SK-N-SH (cell line): ENCODE results near the gene MAP4. TPM values are rescaled to one million over a fixed set of nuclear protein-coding genes. Genes with fewer than 3 reads are reported as not detected.

ENCODE experiments used
- CTCF ChIA-PET: fragments of 300-600, 350-600 bp; formaldehyde crosslinking; extraction: SDS; loops from one replicate; lab custom pipeline; 2021; lab: Yijun Ruan, JAX
- POLR2A ChIA-PET: fragments of 350-600 bp; sonication (Branson Sonifier 250); formaldehyde crosslinking; extraction: SDS; loops from one replicate; lab custom pipeline; 2020; ENCODE audit warnings: antibody characterized with exemption, inconsistent platforms; lab: Yijun Ruan, JAX
- DNase-seq: peaks from one replicate; pipeline ENCODE4 v3.0.0; 2012
- H2AFZ ChIP-seq: fragments of 200-600 bp; sonication (generic); 2 replicates; pipeline ENCODE4 v1.8.1; 2016; ENCODE audit warnings: antibody characterized with exemption, mild to moderate bottlenecking, low read depth
- H3F3A ChIP-seq: fragments of 200-600 bp; sonication (generic); replicated peaks from 2 replicates; pipeline ENCODE3; 2016; ENCODE audit warnings: antibody characterized with exemption, mild to moderate bottlenecking; ENCODE audit not compliant: insufficient read depth
- H3K27ac ChIP-seq, 2 experiments: fragments of 200-500 bp in 1 of 2; fragments of 200-600 bp in 1 of 2; sonication (Bioruptor generic) in 1 of 2; sonication (generic), shearing (Covaris generic) in 1 of 2; 2 replicates each; pipeline versions ENCODE4 v1.5.1 to v1.6.1; 2014 to 2016; ENCODE audit warnings: low read depth in 2 of 2, inconsistent platforms in 1 of 2, low read length in 1 of 2, mild to moderate bottlenecking in 1 of 2, mixed read lengths in 1 of 2
- H3K27me3 ChIP-seq: fragments of 200-600 bp; sonication (generic), shearing (Covaris generic); 2 replicates; pipeline ENCODE4 v1.6.1; 2016; ENCODE audit warnings: mixed run types; ENCODE audit not compliant: insufficient read depth
- H3K36me3 ChIP-seq, 2 experiments: fragments of 200-500 bp in 1 of 2; fragments of 200-600 bp in 1 of 2; sonication (Bioruptor generic) in 1 of 2; sonication (generic) in 1 of 2; replicated peaks in 1 of 2; 2 replicates each; pipeline versions ENCODE3 to v1.5.1; 2014 to 2016; ENCODE audit warnings: low read length in 1 of 2, mild to moderate bottlenecking in 1 of 2; ENCODE audit not compliant: insufficient read depth in 2 of 2, control insufficient read depth in 1 of 2
- H3K4me1 ChIP-seq, 2 experiments: fragments of 200-500 bp in 1 of 2; fragments of 200-600 bp in 1 of 2; sonication (Bioruptor generic) in 1 of 2; sonication (generic), shearing (Covaris generic) in 1 of 2; 2 replicates each; pipeline versions ENCODE4 v1.5.1 to v1.6.1; 2014 to 2016; ENCODE audit warnings: low read depth in 1 of 2, low read length in 1 of 2, mixed run types in 1 of 2; ENCODE audit not compliant: insufficient read depth in 2 of 2, control insufficient read depth in 1 of 2
- H3K4me2 ChIP-seq: fragments of 200-600 bp; sonication (generic), shearing (Covaris generic); 2 replicates; pipeline ENCODE4 v1.6.1; 2017; ENCODE audit warnings: mixed run types
- H3K4me3 ChIP-seq, 2 experiments: fragments of 200-500 bp in 1 of 2; fragments of 200-600 bp in 1 of 2; sonication (Bioruptor generic) in 1 of 2; sonication (generic), shearing (Covaris generic) in 1 of 2; 2 replicates each; pipeline versions ENCODE4 v1.5.1 to v1.8.1; 2014 to 2016; ENCODE audit warnings: low read depth in 2 of 2, inconsistent platforms in 1 of 2, low read length in 1 of 2, mild to moderate bottlenecking in 1 of 2, mixed read lengths in 1 of 2, moderate library complexity in 1 of 2
- H3K79me2 ChIP-seq: fragments of 200-600 bp; sonication (generic); 2 replicates; pipeline ENCODE4 v1.8.1; 2017; ENCODE audit warnings: mild to moderate bottlenecking; ENCODE audit not compliant: insufficient read depth
- H3K9ac ChIP-seq: fragments of 200-600 bp; sonication (generic); 2 replicates; pipeline ENCODE4 v1.6.1; 2017; ENCODE audit warnings: mixed run types
- H3K9me2 ChIP-seq: fragments of 200-600 bp; sonication (generic); 2 replicates; pipeline ENCODE4 v1.6.1; 2017; ENCODE audit warnings: mixed run types
- H3K9me3 ChIP-seq: fragments of 200-600 bp; sonication (generic); 2 replicates; pipeline ENCODE4 v1.6.1; 2017; ENCODE audit warnings: mixed run types, mild to moderate bottlenecking, moderate library complexity
- H4K20me1 ChIP-seq: fragments of 200-600 bp; sonication (generic); 2 replicates; pipeline ENCODE4 v1.6.1; 2017; ENCODE audit warnings: mild to moderate bottlenecking, mixed run types; ENCODE audit not compliant: insufficient read depth
- FOSL2 ChIP-seq: IDR thresholded peaks from 2 replicates; pipeline ENCODE4 v1.4.0; 2012; ENCODE audit warnings: low read depth, mild to moderate bottlenecking, moderate library complexity, borderline replicate concordance
- FOXJ3 ChIP-seq: sonication (generic); formaldehyde crosslinking; IDR thresholded peaks from 2 replicates; pipeline ENCODE4 v1.5.1; 2020; ENCODE audit warnings: mild to moderate bottlenecking, missing genetic modification reagents
- GATA2 ChIP-seq: sonication (generic); formaldehyde crosslinking; IDR thresholded peaks from 2 replicates; pipeline ENCODE4 v1.5.0; 2020; ENCODE audit warnings: mild to moderate bottlenecking, missing genetic modification reagents
- MAX ChIP-seq: IDR thresholded peaks from 2 replicates; pipeline ENCODE4 v1.4.0; 2012; ENCODE audit warnings: low read depth
- MEF2A ChIP-seq: IDR thresholded peaks from 2 replicates; pipeline ENCODE4 v1.4.0; 2012; ENCODE audit warnings: low read depth, borderline replicate concordance
- MXI1 ChIP-seq: IDR thresholded peaks from 2 replicates; pipeline ENCODE4 v1.6.1; 2012; ENCODE audit warnings: mild to moderate bottlenecking, low read depth, low read length, improper control_type of control experiment
- NRF1 ChIP-seq: IDR thresholded peaks from 2 replicates; pipeline ENCODE4 v1.6.1; 2012; ENCODE audit warnings: low read depth, mild to moderate bottlenecking, low read length
- PBX3 ChIP-seq: IDR thresholded peaks from 2 replicates; pipeline ENCODE4; 2012
- POLR2AphosphoS5 ChIP-seq: IDR thresholded peaks from 2 replicates; pipeline ENCODE4 v1.6.1; 2012; ENCODE audit warnings: low read depth, low read length
- RAD21 ChIP-seq: IDR thresholded peaks from 2 replicates; pipeline ENCODE4 v1.6.1; 2012; ENCODE audit warnings: mild to moderate bottlenecking, low read length
- RXRA ChIP-seq: IDR thresholded peaks from 2 replicates; pipeline ENCODE4 v1.4.0; 2012; ENCODE audit warnings: low read depth, mild to moderate bottlenecking, borderline replicate concordance
- TAF1 ChIP-seq: IDR thresholded peaks from 2 replicates; pipeline ENCODE4 v1.6.1; 2012; ENCODE audit warnings: low read depth, mild to moderate bottlenecking, low read length, moderate library complexity, borderline replicate concordance
- TCF12 ChIP-seq: IDR thresholded peaks from 2 replicates; pipeline ENCODE4 v1.4.0; 2012
- USF1 ChIP-seq: IDR thresholded peaks from 2 replicates; pipeline ENCODE4 v1.4.0; 2012; ENCODE audit warnings: low read depth, borderline replicate concordance
- WGBS: methylation state at CpG from one replicate; pipeline ENCODE4 v1.1.6; 2017; ENCODE audit warnings: low lambda C conversion rate; 5-methylcytosine and 5-hydroxymethylcytosine counted together
- polyA plus RNA-seq, 3 experiments: library from polyadenylated mRNA; depleted of rRNA; stranded (reverse); fragments of >200 nt; gene quantifications; 2 replicates each; pipeline ENCODE4 v1.2.3, GENCODE V29; 2012
- TF ChIP-seq, protein P1 (sequence below): fragments of 150-350 bp; IDR thresholded peaks from 2 replicates; pipeline ENCODE4 v1.6.1; 2016; ENCODE audit warnings: mild to moderate bottlenecking, low read depth, low read length
- TF ChIP-seq, protein P2 (sequence below): fragments of 200-600 bp; sonication (generic); IDR thresholded peaks from 2 replicates; pipeline ENCODE4 v1.6.1; 2017; ENCODE audit warnings: antibody characterized with exemption, mild to moderate bottlenecking, moderate library complexity
- TF ChIP-seq, protein P3 (sequence below): fragments of 150-350 bp; IDR thresholded peaks from 2 replicates; pipeline ENCODE4 v1.6.1; 2017; ENCODE audit warnings: antibody characterized with exemption, low read length, low read depth, borderline replicate concordance

Gene MAP4
- polyA plus RNA-seq, 1 of the 3 experiments (the other 2 are of a cell fraction): 121 TPM

DNA sequence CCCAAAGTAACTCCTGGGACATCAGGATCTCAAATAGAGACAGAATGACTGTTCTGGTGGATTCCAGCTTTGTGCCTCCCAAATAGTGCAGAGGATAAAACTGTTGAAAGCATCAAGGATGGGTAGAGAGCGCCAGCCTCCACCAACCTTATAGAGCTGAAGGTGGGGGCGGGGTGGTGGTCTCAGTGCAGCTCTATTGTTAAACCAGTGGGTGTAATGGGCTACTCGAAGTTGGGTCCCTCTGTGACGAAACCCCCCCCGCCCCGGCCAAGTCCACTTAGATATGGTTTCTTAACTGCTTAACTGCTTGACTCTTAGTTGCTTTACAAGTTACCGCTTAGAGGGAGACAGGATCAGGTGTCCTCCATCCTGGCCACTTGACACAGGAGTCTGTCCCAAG lies 190.6 kb downstream of the MAP4 start:
- Histone ChIP-seq H3K27ac (peak overlapping the region in 1 of 2 experiments; percentile 69; a peak in 1 of 4 replicates), H4K20me1 (peaks cover 5% of the 10 kb centered on the region; the same call in 1 of the 2 replicates), H3K36me3 (peaks cover 22 to 35% of the 10 kb centered on the region in 2 experiments), H3K9me3 (no peaks in the 10 kb centered on the region), H3K9ac (peak overlapping the region; percentile 98), H3F3A (peaks cover 8% of the 10 kb centered on the region), H2AFZ (no peak overlapping the region), H3K4me2 (peak overlapping the region; percentile 89), H3K4me3 (peak overlapping the region; percentile 74 to 95), H3K79me2 (peaks cover 41% of the 10 kb centered on the region), H3K4me1 (peaks cover 3 to 15% of the 10 kb centered on the region in 2 experiments; a peak in 1 of 4 replicates), H3K27me3 (no peaks in the 10 kb centered on the region), H3K9me2 (no peaks in the 10 kb centered on the region)
- POLR2A ChIA-PET: interaction anchor here (0.6 to 2.4 kb wide), 6 partner anchors 11 to 326 kb away, joined by 3 to 8 read pairs (median 4); partner anchors contain the start of gene DHX30
- CTCF ChIA-PET: interaction anchor here (0.7 to 4.0 kb wide), 35 partner anchors 11 to 611 kb away, joined by 3 to 44 read pairs (median 4); no protein-coding TSS in a partner anchor
- DNase-seq: peak; percentile 48
- WGBS: 40% methylated on average over 2 of the region's 7 CpGs
- TF ChIP-seq NRF1: no peak
- TF ChIP-seq MXI1: no peak
- no peak for TF ChIP-seq MAX
- TF ChIP-seq POLR2AphosphoS5: no peak
- TF ChIP-seq, protein P1, sequence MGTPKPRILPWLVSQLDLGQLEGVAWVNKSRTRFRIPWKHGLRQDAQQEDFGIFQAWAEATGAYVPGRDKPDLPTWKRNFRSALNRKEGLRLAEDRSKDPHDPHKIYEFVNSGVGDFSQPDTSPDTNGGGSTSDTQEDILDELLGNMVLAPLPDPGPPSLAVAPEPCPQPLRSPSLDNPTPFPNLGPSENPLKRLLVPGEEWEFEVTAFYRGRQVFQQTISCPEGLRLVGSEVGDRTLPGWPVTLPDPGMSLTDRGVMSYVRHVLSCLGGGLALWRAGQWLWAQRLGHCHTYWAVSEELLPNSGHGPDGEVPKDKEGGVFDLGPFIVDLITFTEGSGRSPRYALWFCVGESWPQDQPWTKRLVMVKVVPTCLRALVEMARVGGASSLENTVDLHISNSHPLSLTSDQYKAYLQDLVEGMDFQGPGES: no peak
- no peak for TF ChIP-seq PBX3
- TF ChIP-seq TAF1: no peak
- no peak for TF ChIP-seq FOXJ3 (CRISPR knock-in tag)
- no peak for TF ChIP-seq FOSL2
- no peak for TF ChIP-seq TCF12
- TF ChIP-seq, protein P2, sequence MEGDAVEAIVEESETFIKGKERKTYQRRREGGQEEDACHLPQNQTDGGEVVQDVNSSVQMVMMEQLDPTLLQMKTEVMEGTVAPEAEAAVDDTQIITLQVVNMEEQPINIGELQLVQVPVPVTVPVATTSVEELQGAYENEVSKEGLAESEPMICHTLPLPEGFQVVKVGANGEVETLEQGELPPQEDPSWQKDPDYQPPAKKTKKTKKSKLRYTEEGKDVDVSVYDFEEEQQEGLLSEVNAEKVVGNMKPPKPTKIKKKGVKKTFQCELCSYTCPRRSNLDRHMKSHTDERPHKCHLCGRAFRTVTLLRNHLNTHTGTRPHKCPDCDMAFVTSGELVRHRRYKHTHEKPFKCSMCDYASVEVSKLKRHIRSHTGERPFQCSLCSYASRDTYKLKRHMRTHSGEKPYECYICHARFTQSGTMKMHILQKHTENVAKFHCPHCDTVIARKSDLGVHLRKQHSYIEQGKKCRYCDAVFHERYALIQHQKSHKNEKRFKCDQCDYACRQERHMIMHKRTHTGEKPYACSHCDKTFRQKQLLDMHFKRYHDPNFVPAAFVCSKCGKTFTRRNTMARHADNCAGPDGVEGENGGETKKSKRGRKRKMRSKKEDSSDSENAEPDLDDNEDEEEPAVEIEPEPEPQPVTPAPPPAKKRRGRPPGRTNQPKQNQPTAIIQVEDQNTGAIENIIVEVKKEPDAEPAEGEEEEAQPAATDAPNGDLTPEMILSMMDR: no peak
- TF ChIP-seq, protein P3, sequence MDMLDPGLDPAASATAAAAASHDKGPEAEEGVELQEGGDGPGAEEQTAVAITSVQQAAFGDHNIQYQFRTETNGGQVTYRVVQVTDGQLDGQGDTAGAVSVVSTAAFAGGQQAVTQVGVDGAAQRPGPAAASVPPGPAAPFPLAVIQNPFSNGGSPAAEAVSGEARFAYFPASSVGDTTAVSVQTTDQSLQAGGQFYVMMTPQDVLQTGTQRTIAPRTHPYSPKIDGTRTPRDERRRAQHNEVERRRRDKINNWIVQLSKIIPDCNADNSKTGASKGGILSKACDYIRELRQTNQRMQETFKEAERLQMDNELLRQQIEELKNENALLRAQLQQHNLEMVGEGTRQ: no peak
- TF ChIP-seq MEF2A: no peak
- no peak for TF ChIP-seq RXRA
- TF ChIP-seq RAD21: no peak
- no peak for TF ChIP-seq GATA2 (CRISPR knock-in tag)
- no peak for TF ChIP-seq USF1
